HS-27A (cell line): Measurements from ENCODE around the gene PUSL1.
"Not testable (repeated sequence)": the region's sequence is repeated elsewhere in the genome, so short reads cannot be mapped to it uniquely, and the experiment has no call there.

Source experiments
- DNase-seq: peaks from one replicate; pipeline ENCODE4 v3.0.0-alpha.2; 2012; ENCODE audit warnings: low read depth, missing footprints

PUSL1 gene

GRCh38 chr1:1310476-1311053 lies 2.2 kb downstream of the PUSL1 start:
- no peak for DNase-seq

DNA sequence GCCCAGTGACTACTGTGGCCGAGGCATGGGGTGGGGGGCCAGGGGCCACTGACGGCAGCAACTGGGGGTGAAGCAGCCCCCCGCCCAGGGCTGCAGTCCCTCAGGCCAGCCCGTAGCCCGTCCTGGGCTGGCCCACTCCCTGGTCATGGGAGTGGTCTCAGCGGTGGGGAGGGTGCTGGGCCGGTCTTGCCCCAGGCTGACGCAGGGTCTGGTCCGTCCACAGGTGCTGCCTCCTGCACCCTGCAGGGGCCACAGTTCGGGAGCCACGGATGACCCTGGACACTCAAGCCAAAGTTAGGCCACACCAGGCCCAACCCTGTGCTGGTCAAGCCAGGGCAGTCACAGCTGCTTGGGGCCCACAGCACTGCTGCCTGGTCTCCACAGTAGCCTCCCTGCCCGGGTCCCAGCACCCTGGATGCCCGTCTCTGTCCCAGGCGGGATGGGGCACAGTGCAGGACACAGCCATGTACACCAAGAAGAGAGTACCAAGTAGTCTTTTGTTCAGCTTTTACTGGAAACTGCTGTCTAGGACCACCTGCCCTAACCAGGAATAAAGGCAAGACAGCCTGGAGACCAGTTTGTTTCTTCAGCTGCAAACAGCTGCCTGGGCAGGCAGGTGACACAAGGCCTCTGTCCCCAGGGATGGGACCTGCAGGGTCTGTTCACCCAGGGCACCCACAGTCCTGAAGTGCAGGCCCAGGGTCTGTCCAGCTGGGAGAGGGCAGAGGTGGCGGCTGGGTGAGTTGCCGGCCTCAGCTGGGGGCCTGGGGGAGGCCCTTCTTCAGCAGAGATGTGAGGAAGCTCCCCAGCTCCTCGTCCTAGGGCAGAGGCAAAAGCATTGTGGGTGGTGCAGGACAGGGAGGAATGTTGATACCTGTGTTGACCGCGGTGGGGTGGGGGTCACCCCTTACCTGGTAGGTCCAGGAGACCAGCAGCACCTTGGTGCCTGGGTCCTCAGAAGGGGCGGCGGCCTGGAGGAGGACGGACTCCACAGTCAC lies 3.0 kb downstream of the PUSL1 start:
- DNase-seq: no peak

DNA sequence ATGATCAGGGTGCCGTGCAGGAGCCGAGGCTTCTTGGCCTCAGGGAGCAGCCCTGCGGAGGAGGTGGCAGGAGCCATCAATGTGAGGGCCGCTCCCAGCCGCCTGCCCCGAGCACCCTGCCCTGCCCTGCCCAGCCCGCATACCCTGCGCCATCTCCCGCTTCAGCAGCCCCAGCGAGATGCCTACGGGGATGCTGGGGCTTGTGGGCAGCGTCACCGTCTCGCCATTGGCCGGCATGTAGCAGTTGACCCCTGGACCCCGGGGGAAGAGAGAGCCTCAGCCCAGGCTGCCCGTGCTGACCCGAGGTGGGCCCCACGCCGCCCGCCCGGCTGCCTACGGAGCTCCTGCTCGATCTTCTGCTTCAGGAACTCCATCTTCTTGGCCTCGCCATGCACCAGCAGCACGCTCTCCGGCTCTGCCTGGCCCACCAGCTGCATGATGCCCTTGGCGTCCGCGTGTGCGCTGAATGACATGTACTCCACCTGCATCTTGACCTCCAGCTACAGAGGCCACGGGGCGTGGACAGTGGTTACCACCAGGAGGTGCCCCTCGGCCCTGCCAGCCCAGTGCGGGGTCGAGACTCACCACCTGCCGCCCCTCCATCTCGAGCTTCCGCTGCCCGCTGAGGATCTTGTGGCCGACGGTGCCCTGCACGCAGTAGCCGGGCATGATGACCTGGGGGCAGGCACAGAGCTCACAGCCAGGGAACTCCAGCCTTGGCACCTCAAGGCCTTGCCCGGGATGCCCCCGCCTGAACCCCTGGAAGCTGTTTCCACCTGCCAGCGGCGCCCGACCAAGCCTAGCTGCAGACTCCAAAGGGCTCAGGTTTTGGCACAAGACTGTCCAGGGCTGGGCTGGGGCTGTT lies 4.3 kb downstream of the PUSL1 start:
- DNase-seq: no peak

- no peak for DNase-seq
Measured at GRCh38 chr1:1313500-1314236, 5.3 kb downstream of the PUSL1 start.

- DNase-seq: no peak
Measured at GRCh38 chr1:1314237-1314586, 5.8 kb downstream of the PUSL1 start.

DNA sequence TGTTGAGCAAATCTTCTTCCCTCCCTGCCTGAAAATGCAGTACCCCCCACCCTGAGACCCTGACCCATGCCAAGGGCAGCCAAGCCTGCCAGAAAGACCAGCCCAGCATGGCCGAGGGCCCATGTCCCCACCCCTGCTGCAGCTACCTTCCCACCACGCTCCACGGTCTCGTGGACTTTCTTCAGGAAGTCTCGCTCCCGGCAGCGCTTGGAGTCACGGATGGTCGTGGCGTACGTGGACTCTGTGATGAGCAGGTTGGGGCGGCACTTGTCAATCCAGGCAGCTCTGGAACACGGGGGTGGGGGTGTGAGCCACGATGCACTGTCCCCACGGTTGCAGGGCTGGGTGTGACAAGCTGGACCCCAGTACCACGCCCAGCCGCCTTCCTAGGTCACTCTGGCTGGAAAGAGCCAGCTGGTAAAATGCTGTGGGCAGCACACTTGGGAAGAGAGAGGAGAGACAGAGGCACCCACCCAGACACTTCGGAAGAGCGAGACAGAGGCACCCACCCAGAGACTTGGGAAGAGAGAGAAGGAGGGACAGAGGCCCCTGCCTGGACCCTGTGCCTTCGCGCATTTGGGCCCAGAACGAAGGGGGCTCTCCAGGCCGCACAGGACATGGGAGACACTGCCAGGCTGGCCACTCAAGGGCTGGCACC lies 6.4 kb downstream of the PUSL1 start:
- no peak for DNase-seq

- DNase-seq: no peak
Measured at GRCh38 chr1:1315435-1315954, 7.1 kb downstream of the PUSL1 start.

GRCh38 chr1:1316199-1316598 lies 7.8 kb downstream of the PUSL1 start:
- not testable (repeated sequence) for DNase-seq

GRCh38 chr1:1317420-1317819 lies 9.0 kb downstream of the PUSL1 start:
- DNase-seq: no peak

DNA sequence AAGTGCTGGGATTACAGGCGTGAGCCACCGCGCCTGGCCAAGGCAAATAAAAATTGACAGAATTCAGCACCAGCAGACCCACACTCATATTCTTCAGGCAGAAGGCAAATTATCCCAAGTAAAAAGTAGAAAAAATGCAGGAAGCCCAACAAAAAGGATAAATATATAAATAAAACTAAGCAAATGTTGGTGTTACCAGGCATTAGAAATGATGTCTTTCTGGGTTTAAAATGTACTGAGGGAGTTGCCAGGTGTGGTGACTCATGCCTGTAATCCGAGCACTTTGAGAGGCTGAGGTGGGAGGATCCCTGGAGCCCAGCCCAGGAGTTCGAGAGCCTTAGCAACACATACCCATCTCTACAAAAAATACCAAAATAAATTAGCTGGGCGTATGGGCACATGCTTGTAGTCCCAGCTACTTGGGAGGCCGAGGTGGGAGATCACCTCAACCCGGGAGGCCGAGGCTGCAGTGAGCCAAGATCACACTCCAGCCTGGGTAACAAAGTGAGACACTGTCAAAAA lies 9.8 kb downstream of the PUSL1 start:
- peak; percentile 67 for DNase-seq

DNA sequence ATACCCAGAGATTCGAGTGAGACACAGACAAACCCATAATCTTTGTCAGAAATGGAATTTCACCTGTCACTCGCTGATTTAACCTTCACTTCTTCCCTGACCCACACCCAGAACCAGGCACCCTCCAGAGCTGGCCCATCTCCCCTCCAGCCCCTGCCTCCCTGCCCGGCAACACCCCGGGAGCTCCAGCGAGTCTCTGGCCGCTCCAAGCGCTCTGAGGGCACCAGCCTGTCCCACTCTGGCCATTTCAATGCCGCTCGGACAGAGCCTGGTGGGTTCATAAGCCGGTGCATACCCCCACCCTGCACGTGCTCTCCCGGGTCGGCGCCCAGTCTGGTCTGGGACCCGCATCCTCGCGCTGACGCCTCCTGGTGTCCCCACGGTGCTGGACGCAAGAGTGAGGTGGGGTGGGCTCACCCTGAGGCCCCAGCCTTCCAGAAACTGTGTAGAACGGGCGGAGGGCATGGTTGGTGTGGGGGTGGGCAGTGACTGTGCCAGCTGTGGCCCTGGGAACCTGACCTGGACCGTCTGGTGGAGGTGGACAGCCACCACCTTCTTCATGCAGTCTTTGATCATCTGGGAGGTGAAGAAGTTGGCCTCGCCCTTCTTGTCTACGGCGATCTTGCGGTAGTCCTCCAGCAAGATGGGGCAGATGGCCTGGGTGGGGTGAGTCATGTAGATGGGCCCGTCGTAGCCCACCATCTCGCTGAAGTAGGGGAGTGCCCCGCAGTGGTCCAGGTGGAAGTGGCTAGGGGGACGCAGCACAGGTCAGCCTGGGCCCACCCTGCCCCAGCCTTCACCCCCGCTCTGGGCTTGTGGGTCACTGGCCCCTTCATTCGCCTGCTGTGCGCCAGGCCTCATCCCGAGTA lies 10.6 kb downstream of the PUSL1 start:
- DNase-seq: no peak

- DNase-seq: no peak
Measured at GRCh38 chr1:1319646-1319941, 11.2 kb downstream of the PUSL1 start.

DNA sequence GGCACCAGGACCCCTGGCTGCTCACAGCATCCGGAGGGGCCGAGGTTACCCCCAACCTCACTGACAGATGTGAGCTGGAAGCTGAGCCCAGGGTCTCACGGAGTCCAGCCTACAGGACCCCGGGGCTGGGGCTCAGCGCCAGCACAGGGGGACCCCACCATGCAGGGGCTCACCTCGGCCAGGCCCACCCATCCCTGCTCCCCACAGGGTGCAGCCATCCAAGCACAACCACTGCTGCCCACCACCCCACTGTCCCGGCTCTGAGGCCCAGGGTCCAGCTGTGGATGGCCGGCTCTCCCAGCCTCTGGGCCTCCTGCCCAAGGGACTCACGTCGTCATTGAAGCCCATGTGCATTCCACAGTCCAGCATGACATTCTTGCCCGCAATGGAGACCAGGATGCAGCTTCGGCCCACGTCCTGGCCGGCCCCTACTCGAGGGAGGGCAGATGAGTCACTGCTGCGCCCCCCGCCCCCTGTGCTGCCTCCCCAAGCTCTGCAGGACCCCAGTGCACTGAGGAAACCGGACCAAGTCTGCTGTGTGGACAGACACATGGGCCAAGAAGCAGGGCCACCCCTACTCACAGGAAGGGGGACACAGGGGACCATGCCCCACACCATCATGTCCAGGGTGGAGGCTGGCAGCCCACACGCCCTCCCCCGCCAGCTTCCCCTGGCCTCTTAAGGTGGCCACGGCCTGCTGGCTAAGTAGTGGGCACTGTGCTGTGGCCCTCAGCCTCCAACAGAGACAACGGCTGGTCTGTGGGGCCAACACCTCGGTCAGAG lies 12.5 kb downstream of the PUSL1 start:
- no peak for DNase-seq

- no peak for DNase-seq
Measured at GRCh38 chr1:1321477-1321876, 13.1 kb downstream of the PUSL1 start.

DNA sequence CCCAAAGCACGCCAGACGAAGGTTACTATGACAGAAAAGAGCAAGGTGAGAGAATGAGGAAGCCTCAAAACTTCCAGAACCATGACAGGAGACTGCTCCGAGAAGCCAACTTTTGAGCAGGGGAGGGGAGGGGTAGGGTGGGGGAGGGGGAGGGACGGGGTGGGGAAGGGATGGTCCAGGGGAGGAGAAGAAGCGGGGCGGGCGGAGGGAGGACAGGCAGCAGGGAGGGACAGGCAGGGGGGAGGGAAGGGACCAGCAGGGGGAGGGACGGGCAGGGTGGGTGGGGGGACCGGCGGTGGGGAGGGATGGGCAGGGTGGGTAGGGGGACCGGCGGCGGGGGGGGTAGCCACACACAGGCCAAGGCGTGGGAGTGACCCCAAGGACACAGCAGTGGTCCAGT lies 14.0 kb downstream of the PUSL1 start:
- DNase-seq: no peak

- DNase-seq: no peak
Measured at GRCh38 chr1:1322952-1323351, 14.6 kb downstream of the PUSL1 start.

GRCh38 chr1:1324084-1324523 lies 15.7 kb downstream of the PUSL1 start:
- DNase-seq: no peak

DNA sequence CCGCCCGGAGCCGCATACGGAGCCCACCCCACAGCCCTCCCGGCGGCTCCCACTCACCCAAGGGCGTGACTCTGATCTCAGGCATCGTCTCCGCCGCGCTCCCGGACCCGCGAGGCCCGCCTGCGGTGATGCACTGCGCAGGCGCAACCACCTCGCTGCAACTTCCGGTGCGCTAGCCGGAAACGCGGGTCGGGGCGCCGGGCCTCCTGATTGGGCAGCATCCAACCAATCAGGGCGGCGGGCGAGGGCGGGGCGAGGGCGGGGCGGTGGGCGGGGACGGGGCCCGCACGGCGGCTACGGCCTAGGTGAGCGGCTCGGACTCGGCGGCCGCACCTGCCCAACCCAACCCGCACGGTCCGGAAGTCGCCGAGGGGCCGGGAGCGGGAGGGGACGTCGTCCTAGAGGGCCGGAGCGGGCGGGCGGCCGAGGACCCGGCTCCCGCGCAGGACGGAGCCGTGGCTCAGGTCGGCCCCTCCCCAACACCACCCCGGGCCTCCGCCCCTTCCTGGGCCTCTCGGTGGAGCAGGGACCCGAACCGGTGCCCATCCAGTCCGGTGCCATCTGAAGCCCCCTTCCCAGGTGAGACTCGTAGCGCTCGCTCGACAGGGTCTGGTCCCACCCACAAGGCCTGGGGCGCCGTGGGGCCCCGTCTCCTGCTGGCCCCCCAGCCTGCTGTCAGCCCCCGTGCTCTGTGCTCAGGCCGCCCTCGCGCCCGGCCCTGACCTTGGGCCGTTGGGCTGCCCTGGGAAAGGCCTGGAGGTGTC lies 16.3 kb downstream of the PUSL1 start, which contains the start of the genes CPTP and INTS11:
TSS of gene CPTP (plus strand) at position 279 of the 764 bp plus-strand sequence. CDS start 2,109 bp downstream, outside the sequence.
TSS of gene INTS11 (minus strand) at position 137 of the 764 bp plus-strand sequence. CDS start at position 85, 52 bp downstream.
- peak; percentile 73 for DNase-seq
